GM18511 (cell line): ENCODE results near the gene FGGY.

ENCODE experiments used
- ATAC-seq: cut with Tn5 transposase; IDR thresholded peaks from one replicate; pipeline ENCODE4 v1.9.1; 2021; ENCODE audit warnings: mild to moderate bottlenecking, moderate library complexity; ENCODE audit not compliant: unreplicated experiment

FGGY gene

DNA sequence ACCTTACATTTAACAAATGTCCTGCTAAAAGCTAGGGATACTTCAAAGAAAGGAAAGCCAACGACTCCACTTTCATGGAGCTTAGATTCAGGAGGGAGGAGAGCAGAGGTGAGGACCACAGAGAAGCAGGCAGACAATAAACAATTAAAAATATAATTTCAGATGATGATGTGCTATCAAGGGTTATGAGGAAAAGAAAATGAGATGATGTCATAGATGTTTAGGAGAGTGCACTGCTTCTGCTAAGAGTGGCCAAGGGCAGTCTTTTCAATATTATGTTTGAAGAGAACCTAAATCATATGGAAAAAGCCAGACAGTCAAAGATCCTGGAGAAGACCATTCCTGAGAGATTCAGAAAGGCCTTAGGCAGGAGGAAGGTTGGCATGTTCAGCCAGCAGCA, 451.2 kb downstream of the FGGY start:
- ATAC-seq = no peak

DNA sequence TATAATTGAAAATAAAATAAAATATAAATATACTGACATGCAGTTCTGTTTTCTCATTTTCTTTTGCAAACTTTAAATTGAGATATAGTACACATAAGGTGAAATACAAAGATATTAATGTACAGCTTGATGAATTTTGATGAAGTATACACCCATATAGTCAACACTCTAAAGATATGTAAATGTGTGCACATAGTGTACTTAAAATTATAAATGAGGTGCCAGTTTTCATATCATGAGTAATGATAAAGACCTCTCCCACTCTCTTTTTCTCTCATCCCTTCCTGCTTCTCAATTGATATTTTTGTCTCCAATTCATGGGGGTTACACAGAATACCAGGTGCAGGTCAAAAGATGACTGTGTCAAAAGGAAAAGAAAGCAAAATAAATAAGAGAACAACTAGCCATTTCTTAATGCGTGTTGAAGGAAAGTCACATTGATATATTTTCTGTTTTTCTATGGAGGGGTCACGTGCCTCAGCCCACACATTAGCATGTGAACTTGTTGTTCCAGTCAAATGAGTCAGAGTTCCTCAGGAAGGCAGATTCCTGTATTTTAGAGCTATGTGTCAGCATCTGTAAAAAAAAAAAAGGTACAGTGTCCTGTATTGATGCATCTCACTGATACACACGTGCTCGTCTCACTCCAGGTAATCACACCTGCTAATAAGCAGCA, 453.6 kb downstream of the FGGY start:
- no peak for ATAC-seq

DNA sequence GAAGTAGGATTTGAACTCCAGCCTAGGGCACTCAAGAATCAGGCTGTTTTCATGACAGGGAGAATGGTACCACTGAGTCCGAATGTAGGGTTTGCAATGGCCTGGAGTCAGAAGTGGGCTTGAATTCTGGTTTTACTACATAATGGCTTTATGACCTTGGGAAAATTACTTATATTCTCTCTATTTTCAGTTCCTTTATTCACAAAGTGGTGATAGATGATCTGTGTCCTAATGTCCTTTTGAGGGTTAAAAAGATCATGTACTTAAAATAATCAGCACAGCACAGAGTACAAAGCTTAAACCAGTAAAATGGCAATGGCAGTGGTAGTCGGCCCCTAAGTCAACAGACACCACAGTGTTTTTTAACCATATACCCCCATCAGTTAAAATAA, 454.1 kb downstream of the FGGY start:
- ATAC-seq = no peak

DNA sequence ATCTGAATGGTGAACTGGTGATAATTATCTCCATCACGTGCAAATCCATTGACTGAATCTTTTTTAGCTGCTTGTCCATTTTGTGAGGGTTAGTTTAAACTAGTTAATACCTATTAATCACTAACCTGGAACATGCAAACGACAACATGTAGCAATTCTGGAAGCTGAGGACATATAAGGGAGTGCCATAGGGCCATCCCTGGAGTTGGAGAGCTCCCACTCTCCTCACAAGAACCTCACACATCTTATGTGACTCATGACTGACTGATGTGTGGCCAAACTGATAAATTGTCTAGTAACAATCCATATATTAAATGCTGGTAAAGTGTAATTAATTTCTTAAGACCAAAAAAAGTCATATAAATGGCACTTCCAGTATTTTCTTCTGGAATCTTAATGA, 454.9 kb downstream of the FGGY start:
- no peak for ATAC-seq

DNA sequence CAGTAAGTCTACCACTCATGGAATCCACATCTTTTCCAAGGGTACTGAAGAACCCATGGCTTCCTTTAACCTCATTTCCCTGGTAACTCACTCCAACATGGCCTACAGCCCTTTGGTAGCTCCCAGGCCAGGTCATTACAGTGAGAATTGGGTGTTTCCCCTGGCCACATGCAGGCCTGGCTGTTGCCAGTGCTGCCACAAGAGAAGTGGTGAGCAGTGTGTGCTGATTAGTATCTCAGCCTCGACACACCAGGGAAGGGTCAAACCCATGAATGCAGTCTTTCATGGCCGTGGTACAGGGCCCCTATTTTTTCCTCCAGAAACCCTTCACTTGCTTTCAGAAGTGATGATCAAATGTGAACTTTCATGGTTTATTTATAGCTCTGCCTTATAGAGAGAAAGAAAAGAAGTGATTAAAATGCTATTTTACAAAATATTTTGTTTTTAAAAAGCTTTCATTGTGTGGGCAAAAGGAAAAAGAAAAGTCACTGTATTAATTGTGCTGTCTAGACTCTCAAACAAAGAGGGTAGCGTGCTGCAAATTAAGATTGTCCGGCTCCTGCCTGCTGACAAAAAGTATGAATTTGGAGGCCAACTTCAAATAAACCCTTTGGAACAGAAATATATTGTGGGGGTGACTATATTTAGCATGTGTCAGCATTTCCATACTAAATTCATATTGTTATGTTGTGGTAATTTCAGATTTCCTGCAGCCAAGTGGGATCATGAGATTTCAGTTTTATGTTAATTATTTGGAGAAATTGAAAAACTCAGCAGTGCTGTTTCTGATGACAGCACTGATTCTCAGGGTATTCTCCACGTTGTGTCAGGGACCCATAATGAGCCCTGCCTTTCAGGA, 455.9 kb downstream of the FGGY start:
- peak; percentile 88 for ATAC-seq

DNA sequence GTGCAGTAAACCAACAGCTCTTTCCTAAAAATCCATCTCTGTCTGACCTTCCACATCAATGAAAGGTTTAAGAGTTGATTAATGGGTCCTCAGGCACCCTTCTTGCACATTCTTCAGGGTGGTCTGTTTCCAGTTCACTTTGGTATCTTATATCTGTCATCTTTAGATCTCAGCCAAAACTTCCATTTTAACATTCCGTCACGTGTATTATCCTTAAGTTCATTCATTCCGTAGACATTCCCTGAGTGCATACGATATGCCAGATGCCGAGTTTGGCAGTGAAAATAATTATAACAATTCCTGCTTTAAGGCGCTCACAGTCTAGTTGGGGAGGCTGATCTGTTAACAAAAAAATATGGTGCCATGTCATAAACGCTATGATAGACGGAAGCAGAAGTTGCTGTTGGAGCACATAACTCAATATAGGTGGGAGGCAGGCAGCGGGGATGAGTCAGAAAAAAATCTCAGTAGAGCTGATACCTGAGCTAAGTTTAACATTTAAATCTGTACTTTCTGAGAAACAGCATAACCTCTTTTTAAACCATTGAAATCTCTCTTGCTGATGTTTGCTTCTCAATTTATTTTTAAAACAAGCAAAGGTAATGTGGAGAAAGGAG, 458.3 kb downstream of the FGGY start:
- ATAC-seq = no peak

DNA sequence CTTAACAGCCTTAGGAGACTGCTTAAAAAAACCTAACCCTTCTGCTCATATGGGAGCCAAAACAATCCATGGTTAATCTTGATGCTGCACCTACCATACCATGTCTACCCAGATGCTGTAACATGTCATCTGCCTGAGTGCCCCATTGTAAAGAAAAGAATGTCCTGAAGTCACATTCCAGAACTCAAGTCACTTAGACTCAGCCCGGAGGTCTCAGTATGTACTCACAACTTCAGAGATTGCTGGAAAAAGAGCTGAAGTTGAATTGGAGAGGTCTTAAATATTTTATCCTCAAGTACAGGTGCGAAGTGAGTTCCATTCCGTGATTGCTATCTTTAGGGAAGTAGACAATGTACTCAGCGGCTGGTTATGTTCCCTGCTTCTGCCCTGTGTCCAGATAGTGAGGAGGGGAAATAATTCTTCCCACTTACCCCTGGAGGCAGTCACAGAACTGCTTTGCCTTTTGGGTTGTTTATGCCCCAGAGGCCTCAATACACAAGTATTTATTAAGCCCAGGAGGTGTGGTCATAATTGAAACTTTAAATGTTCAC, 460.4 kb downstream of the FGGY start:
- no peak for ATAC-seq

DNA sequence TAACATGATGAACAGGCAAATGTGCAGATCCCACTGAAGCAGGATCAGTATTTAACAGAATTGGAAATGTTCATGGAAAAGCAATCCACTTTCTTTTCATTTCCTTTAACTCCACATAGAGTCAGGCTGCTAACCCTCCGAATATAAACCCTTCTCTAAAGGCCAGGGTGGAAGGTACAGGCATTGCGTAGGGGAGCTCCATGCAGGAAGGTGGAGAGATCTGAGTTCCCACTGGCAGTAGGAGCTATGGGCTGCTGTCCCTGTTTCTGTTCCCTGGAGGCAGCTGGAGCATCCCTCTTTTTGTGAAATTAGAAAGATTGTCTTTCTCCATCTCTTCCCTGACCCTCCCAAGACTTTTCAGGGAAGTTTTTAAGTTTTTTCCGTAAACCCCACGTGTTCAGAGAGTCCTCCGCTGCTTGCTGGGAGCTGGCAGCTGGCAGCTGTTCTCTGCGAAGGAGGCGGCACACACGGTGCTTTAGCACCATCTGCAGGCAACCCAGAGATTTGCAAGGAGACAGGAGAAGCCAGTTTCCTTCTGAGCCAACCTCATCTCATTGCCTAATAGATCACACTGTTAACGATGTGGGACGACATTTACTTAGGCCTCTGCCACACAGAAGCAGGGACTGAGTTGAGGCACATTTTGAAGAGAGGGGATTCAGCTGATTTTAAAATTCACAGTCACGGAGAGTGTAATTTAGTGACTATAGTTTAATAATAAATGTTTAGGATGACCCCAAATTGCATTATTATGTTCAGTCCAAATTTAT, 462.4 kb downstream of the FGGY start:
- peak; percentile 90 for ATAC-seq

DNA sequence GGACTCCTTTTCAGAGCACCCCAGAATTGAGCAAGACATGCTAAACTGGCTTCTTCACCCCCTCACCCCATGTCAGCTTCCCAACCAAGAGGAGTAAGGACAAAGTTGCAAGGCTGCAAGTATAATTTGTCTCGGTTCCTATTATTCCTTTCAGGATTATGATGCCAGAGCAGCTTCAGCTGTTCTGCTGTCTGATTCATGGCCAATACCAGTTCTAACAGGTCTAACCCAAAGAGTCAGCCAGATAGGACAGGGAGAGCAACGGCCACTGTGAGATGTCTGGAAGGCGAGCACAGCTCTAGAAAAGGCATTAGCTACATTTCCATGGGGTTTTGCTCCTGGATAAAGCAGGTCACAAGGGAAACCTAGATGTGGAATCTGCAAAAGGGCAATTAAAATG, 464.5 kb downstream of the FGGY start:
- no peak for ATAC-seq

DNA sequence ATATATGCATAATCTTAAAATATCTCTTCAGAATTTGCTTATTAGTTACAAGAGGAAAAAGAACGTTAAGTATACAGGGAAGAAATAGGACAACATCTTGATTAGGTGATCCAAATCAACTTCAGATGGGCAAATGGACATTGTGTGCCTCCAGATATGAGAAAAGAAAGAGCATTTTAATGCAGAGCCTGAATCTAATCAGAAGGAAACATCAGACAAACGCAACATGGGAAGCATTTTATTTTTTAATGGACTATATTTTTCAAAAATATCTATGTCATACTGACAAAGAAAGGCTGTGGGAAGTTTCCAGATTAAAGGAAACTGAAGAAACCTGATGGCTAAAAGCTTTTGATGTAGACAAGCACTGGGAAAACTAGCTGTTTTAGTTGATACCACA, 466.5 kb downstream of the FGGY start:
- ATAC-seq = no peak

DNA sequence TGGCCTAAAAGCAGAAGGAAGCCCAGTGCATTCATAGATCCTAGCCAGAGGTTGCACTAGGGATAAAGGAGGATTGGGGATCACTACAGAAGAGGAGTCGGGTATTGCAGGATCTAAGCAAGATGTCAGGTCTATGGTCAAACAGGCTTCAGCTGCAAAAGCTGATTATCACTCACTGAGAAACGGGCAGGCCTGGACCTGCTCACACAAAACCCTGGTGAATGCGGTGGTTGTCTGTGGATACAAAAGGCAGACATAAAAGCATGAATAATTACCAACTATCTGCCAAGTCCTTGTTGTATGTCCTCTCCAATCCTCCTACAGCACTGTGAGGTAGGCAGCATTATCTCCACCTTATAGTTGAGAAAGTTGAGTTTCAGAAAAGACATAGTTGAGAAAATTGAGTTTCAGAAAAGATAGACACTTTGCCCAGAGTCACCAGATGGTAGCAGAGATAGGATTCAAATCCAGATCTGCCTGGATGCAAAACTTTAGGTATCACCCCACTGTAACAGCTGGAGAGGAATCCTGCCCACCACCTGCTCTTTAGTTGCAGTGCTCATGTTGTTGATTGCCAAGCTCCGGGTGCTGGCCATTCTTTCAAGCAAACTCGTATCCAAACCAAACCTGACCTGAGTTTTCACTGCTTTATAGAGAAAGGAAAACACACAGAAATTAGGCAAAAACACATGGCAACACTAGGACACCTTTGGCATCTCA, 468.3 kb downstream of the FGGY start:
- ATAC-seq = no peak

DNA sequence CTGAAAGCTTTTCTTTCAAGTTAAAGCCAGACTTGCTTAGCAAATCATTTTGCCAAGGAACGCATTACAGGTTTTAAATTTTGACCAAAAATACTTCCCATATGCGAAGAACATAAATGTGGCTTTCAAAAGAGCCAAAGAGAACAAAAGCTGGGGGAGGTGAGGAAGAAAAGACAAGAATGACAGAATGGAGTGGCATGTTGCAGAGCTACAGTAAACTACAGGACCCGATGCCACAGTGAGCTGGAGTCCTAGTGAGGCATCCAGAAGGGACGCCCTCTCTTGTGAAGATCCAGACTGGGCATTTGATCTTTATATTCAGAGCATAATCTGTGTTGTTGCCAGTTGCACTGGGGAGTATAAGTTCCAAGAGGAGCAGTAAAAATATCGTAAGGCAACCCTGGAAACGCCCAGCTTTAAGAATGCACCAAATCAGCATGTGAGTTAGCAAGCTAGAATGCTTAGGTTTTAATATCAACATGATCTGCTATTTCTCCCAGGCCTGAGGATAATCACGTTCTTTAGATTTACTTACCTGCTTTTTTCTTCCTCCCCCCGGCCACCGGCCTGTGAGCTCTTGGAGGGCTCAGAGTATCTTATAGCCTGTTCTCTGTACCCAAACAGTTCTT, 469.4 kb downstream of the FGGY start:
- ATAC-seq = no peak

DNA sequence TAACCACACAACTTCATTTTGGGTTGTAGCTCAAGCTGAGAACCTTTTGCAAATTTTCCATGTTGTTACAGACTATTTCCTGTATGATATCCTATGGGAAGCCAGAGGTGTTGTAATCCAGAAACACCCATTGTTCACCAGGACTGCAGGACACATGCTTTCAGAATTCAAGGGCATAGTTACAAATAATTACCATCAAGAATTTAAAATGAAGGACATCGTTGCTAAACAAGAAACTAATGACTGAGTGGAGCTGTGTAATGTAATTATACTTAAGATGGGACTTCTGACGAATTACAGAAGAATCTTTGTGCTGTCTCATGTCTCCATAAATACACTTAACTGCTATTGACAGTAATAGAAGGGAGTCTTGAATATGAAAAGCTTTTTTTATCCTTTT, 470.2 kb downstream of the FGGY start:
- ATAC-seq = no peak

DNA sequence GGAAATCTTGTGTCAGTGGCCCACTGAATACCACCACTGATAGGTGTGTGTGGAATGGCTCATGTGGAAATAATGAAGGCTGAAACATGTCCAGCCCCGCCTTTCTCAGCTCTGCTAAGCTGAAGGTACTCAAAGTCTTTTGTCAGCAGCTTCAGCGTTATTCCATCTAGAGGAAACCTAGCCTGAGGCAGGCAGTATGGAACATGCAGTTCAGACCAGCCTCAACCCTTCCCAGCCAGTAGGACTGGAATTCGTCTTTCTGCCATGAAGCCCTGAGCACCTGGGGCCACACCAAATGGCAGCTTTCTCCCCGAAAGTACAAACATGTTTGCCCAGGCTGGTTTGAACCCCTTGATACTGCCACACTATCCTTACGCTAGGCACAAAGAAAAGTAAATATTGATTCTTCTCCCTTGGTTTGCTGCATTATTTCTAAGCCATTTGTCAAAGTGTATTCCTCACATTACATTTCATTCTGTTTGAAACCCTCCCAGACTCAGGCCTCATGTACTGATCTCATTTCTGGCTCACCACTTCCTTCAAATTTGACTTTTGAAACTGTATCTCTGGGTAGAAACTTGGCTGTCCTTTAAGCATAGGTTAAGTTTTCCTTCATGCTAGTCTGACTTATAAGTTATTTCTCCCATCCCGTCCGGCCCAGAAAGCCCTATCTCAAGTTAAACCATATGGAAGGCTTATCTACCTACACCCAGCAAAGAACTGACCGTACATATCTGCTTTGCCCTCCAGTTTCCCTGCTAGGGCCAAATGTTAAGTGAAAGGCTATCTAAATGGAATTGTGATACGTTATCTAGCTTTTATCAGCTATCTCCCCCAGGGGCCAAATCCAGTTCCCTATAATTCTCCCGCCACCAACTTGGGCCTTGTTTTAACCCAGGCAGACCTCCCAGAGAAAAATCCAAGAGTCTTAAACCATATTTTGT, 472.2 kb downstream of the FGGY start:
- ATAC-seq = peak; percentile 64

DNA sequence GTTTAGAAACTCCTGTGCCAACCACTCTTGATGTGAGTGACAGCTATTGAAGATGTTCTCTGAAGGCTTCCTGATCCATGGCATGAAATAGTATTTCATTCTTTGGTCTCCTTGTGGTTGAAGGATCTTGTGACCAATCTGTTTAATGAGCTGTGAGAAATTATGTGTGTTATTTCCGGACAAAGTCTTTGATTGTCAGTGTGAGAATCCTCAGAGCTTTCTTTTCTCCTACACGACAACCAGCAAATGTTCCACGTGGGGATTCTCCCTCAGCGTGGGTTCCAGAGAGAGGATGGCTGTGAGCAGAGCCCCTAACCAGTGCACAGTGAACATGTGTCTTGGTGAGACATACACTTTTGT, 472.8 kb downstream of the FGGY start:
- peak; percentile 35 for ATAC-seq

DNA sequence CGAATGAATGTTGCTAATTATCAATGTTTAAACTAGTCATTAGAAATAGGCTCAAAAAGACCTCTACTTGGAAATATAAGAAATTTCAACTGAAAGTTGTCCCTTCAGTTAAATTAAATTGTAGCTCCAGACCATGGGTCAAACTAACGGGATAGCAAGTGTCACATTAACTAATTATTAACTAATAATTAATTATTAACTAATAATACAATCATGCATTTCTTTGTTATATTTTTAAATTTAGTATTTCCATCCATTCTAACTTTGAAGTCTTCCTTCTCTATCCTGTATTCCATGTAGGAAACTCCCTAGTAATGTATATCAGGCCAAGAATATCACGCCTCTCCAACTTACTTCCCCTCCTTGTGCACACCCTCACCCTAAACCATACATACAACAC, 474.5 kb downstream of the FGGY start:
- ATAC-seq = no peak

DNA sequence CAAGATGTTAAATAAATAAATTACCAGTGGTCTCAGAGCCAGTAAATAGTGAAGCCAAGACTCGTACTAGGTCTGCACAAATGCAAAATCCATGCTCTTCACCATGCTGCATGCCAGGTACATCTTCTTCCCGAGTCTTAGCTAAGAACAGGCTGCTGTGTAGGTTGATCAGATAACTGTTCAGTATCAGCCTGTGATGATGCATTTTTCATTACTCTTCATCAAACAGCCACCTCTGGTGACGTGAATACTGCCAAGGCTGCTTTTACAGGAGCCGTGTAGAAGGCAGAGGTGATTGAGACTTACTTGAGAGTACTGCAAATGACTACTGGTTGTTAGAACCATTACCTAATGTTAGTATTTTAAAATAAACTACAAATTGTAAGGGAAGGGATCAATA, 478.6 kb downstream of the FGGY start:
- ATAC-seq = no peak

DNA sequence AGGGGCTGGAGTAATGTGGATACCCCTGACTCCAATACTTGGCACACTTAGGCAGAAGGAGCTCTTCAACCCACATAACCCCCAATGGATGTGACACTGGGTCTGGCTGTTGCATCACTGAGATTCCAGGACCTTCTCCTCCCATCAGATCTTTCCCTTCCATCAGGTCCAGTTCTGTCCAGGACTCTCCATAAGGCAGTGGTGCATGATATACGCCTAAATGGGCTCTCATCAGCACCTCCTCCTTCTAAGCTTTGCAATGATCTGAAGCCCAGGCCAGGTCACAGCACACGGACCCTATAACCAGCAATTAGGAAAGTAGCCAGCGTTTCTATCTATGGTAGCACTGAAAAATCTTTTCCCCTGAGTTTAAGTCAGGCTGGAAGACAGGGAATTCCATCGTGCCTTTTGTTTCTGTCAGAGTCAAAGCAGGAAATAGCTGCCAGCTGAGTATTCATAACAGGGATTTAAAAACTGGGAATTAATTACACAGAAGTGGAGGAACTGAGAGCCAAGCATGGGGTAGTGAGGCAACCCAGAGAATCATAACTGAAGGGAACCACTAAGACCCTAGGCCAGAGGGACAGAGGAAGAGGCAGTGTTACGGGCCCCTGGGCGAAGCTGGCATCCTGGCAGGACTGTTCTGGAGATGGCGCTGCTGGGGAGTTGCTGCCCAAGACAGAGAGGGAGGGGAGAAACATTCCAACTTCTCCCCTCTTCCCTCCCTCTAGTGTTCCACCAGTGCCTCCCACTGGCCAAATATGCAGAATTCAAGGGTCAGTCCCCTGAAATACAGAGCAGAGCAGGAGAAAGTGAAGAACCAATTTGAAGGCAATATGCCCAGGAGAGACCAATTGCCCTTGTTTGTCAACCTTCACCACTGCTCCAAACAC, 480.3 kb downstream of the FGGY start:
- no peak for ATAC-seq
